HG03097 (cell line): ENCODE measurements around the gene MOSPD2.

Experiments
- ATAC-seq: cut with Tn5 transposase; IDR thresholded peaks from one replicate; pipeline ENCODE4 v1.9.1; 2021; ENCODE audit not compliant: unreplicated experiment, low FRiP score

MOSPD2 gene

GRCh38 chrX:14872851-14873675 lies at the start of gene MOSPD2, which contains the start of gene FANCB:
Gene MOSPD2, plus strand, starts transcription at chrX:14873421. Its CDS starts 108 bp downstream, at chrX:14873529.
Gene FANCB, minus strand, starts transcription at chrX:14873069. Its CDS starts 7,559 bp downstream, at chrX:14865510.
- ATAC-seq, result peak; percentile 95

DNA sequence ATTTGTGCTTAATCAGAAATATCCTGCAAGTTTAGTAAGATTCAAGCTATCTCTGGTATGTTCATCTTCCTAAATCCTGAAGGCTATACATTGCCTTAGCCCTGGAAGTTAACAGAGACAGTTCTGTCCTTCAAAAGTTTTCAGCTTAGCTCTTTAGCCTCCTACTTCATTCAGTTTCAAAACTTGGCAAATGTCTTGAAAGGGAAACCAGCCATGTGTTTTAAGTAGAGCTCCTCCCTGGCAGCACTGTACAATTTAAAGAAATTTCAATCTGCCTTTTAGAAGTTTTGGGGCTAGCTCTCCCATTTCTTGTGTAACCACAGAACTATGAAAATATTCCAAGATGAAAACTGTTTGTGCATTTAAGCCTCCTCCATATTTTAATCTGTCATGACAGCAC lies 47.4 kb upstream of the MOSPD2 start:
- no peak for ATAC-seq

DNA sequence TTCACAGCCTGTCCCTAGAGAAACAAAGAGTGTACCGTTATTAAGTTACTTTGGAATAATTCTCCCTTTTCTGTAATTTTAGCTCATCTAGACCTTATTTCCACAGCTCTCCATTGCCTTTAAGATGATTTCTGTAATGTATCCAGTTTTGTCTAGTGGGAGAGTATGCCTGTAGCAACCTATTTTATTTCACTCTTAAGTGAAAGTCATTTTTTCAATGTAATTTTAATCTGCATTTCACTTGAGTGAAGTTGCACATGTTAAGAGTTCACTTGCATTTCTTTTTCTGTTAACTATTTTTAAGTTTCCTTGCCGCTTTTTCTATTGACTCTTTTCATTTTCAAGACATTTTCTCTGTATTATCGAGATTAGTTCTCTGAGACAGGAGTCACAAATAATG lies 46.9 kb upstream of the MOSPD2 start:
- ATAC-seq, result no peak

DNA sequence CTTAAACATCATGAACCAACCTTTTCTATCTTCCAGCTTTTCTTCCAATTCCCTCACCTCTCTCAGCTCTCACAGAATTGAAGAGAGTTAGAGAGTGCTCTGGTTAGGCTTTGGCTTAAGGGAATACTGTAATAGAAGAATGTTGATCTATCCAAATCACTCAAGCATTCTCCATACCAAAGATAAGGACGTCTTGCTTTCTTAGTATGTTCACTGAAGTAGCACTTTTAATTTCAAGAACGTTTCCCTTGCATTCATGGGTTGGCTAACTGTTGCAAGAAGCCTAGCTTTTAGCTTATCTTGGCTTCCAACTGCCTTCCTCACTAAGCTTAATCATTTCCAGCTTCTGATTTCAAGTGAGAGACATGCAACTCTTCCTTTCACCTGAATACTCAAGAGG lies 43.6 kb upstream of the MOSPD2 start:
- no peak for ATAC-seq

DNA sequence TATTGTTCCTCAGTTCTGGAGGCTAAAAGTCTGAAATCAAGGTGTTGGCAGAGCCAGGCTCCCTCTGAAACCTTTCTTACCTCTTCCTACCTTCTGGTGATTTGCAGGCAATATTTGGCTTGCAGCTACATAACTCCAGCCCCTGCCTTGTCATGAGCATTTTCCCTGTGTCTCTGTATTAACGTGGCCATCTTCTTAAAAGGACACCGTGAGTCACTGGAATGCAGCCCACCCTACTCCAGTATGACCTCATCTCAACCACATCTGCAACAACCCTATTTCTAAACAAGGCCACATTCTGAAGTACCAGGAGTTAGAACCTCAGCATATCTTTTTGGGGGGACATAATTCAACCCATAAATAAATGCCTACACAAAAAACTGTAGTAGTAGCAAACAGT lies 41.1 kb upstream of the MOSPD2 start:
- ATAC-seq, result no peak

GRCh38 chrX:14832586-14832985 lies 40.6 kb upstream of the MOSPD2 start:
- ATAC-seq, result no peak

DNA sequence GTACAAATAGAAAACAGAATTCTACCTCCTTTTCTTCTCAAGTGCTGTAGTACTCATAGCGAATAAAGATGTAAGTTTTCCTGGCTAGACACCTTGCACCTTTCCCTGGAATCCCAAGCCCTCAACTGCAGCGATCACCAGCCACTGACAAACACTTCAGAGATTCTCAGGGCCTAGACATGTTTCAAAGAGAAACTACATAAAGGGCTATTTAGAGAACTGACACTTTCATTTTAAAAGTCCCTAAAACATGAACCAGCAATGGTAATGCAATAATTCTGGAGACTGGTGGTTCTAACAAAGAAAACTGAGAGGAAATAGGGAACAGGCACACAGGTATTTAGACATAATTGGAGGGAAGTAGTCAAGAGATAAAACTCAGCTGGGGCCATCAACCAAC lies 36.1 kb upstream of the MOSPD2 start:
- ATAC-seq, result no peak

- no peak for ATAC-seq
Observed at GRCh38 chrX:14843666-14844065, 29.6 kb upstream of the MOSPD2 start.

GRCh38 chrX:14851526-14851925 lies 21.7 kb upstream of the MOSPD2 start:
- no peak for ATAC-seq

DNA sequence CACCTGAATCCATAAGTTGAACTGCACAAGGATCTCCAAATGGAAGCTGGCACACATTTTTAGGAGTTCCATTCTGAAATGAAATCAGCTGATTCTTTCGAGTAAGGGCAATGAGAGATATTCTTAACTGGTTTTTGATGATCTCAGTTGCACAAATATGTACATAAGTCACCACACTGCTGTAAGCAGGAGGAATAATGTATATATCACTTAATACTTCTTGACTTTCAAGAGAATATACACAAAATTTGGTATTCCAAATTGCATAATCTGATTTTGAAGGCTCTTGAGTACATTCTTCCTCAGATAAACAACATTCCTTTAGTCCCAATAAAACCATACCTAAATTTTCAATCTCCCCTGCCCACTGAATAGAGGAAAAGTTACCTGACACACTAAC lies 8.6 kb upstream of the MOSPD2 start:
- ATAC-seq, result no peak

- no peak for ATAC-seq
Observed at GRCh38 chrX:14865201-14865600, 8.0 kb upstream of the MOSPD2 start.

DNA sequence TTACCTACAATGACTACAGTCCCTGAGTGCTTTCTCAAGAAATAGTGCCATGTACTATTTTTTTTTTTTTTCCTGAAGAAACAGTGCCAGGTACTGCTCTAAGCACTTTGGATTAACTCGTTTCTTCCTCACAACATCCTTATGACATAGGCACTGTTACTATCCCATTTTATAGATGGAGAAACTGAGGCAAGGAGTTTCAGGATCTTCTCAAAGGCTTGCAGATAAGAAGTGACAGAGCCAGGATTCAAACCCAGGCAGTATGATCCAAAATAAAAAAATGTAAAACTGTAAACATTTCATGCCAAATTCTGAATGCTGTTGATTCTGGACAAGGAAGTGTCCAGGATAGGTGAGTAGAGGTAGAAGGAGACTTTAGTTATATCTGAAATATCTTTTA lies 1.5 kb upstream of the MOSPD2 start:
- no peak for ATAC-seq

DNA sequence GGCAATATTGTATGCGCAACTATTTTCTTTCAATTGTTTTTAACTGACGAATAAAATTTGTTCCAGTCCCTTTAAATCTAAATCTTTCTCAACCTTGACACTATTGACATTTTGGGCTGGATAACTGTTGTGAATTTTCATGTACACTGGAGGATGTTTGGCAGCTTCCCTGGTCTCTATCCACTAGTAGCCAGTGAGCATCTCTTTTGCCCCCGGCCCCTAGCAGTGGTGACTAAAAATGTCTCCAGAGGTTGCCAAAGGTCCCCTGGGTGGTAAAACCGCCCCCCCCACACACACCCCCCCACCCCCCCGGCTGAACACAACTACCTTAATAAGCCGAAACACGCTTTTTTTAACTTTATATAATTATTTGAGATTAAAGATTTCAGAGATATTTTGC lies 866 bp upstream of the MOSPD2 start:
- no peak for ATAC-seq

DNA sequence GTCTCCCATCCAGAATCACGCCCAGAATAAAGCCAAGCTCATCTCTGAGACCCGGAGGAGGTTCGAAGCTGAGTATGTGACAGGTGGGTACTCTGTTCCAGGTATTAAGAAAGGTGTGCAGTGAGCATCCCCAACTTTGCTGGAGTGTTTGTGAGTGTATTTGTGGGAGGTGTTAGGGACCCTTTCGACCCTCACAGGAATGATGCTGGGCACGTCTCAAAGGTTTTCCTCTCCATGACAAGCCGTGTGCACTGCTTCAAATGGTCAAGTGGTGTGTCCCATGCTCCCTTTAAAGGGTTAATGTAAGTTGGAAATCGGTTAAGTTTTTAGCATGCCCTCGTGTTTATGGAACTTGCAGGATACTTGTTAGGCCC lies 442 bp downstream of the MOSPD2 start:
- ATAC-seq, result no peak

- no peak for ATAC-seq
Observed at GRCh38 chrX:14875624-14876023, 2.4 kb downstream of the MOSPD2 start.

GRCh38 chrX:14883826-14884225 lies 10.6 kb downstream of the MOSPD2 start:
- no peak for ATAC-seq

GRCh38 chrX:14884714-14885113 lies 11.5 kb downstream of the MOSPD2 start:
- no peak for ATAC-seq

DNA sequence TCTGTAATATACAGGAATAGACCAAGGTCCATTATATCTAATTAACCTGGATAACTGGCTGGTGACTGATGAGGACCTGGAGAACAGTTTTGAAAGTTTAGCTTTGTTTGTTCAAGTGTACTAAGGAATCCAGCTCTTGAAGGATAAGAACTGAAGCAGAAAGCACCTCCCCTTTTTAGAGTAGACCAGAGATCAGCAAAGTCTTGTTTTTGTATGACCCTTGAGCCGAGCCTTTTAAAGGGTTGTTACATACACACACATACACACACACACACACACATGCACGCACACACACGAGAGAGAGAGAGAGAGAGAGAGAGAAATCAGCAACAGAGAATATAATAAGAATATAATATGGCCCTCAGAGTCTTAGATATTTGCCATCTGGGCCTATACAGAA lies 13.0 kb downstream of the MOSPD2 start:
- no peak for ATAC-seq

DNA sequence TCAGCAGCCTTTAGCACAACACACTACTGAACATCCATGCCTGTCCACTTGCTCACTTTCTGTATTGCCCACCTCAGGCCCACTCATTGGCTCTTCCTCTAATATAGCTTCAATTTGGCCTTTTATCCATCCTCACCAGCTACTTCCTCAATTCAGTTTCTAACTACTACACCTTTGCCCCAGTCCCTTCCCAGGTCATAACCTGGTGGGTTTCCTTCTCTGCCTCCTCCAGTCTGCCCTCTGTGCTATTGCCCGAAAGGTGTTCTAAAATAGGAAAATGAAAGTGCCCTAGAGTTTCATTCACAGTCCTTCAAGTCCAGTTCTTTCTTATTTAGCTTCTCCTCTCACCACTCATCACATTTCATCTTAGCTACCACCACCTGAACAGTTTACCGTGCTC lies 23.1 kb downstream of the MOSPD2 start:
- ATAC-seq, result no peak

- no peak for ATAC-seq
Observed at GRCh38 chrX:14897042-14897441, 23.8 kb downstream of the MOSPD2 start.

GRCh38 chrX:14899607-14900006 lies 26.4 kb downstream of the MOSPD2 start:
- no peak for ATAC-seq

- ATAC-seq, result no peak
Observed at GRCh38 chrX:14902537-14902936, 29.3 kb downstream of the MOSPD2 start.

GRCh38 chrX:14903891-14904290 lies 30.7 kb downstream of the MOSPD2 start:
- ATAC-seq, result no peak
